ACC112 (cell line): ENCODE results near the gene B3GALT6.

Experiments used
- H2AFZ ChIP-seq: fragments of 200-600 bp; sonication (generic); one replicate; pipeline ENCODE4 v1.6.0; 2017; ENCODE audit warnings: antibody characterized with exemption, low read length; ENCODE audit not compliant: unreplicated experiment
- H3K27ac ChIP-seq: fragments of 200-600 bp; sonication (generic); 2 replicates; pipeline ENCODE4 v1.5.1; 2014; ENCODE audit warnings: low read depth, mild to moderate bottlenecking, antibody characterized with exemption, low read length, moderate library complexity
- H3K27me3 ChIP-seq: fragments of 200-600 bp; sonication (generic); 2 replicates; pipeline ENCODE4 v1.6.1; 2014; ENCODE audit warnings: mild to moderate bottlenecking, antibody characterized with exemption, low read length, moderate library complexity, mixed read lengths; ENCODE audit not compliant: insufficient read depth
- H3K36me3 ChIP-seq: fragments of 200-600 bp; sonication (generic); 2 replicates; pipeline ENCODE4 v1.6.1; 2016; ENCODE audit warnings: mild to moderate bottlenecking, antibody characterized with exemption, low read length, moderate library complexity, mixed read lengths; ENCODE audit not compliant: insufficient read depth
- H3K4me1 ChIP-seq: fragments of 200-600 bp; sonication (generic); one replicate; pipeline ENCODE4 v1.6.1; 2016; ENCODE audit warnings: low read length, mixed read lengths; ENCODE audit not compliant: insufficient read depth, unreplicated experiment, control insufficient read depth
- H3K4me3 ChIP-seq: fragments of 200-600 bp; sonication (generic); 2 replicates; pipeline ENCODE4 v1.5.1; 2014; ENCODE audit warnings: mild to moderate bottlenecking, low read depth, low read length
- H3K79me2 ChIP-seq: fragments of 200-600 bp; sonication (generic); one replicate; pipeline ENCODE4 v1.6.0; 2016; ENCODE audit warnings: low read length; ENCODE audit not compliant: control insufficient read depth, unreplicated experiment, insufficient read depth

B3GALT6 gene

GRCh38 chr1:1236176-1236763 is 4.2 kb downstream of the B3GALT6 start:
- H3K79me2 ChIP-seq = peaks cover 31% of the 10 kb centered on the region
- H3K27me3 ChIP-seq = no peaks in the 10 kb centered on the region
- H3K4me1 ChIP-seq = peaks cover 13% of the 10 kb centered on the region
- peaks cover 11% of the 10 kb centered on the region; the same call in 1 of the 2 replicates for H3K36me3 ChIP-seq
- H3K27ac ChIP-seq = no peak overlapping the region
- H2AFZ ChIP-seq = no peak overlapping the region
- H3K4me3 ChIP-seq = no peak overlapping the region

- Histone ChIP-seq H3K27ac (no peak overlapping the region), H3K27me3 (no peaks in the 10 kb centered on the region), H3K4me3 (no peak overlapping the region), H3K79me2 (peaks cover 26% of the 10 kb centered on the region), H2AFZ (no peak overlapping the region), H3K36me3 (peaks cover 11% of the 10 kb centered on the region; the same call in 1 of the 2 replicates), H3K4me1 (peaks cover 13% of the 10 kb centered on the region)
Measured at GRCh38 chr1:1236945-1237873, 5.2 kb downstream of the B3GALT6 start.

GRCh38 chr1:1237874-1238701 is 6.1 kb downstream of the B3GALT6 start:
- peaks cover 19% of the 10 kb centered on the region for H3K79me2 ChIP-seq
- H3K27ac ChIP-seq = no peak overlapping the region
- peaks cover 7% of the 10 kb centered on the region; the same call in 1 of the 2 replicates for H3K36me3 ChIP-seq
- no peak overlapping the region for H3K4me3 ChIP-seq
- H3K27me3 ChIP-seq = no peaks in the 10 kb centered on the region
- no peak overlapping the region for H2AFZ ChIP-seq
- peaks cover 13% of the 10 kb centered on the region for H3K4me1 ChIP-seq

- H3K79me2 ChIP-seq = peaks cover 12% of the 10 kb centered on the region
- no peak overlapping the region for H3K27ac ChIP-seq
- peaks cover 13% of the 10 kb centered on the region for H3K4me1 ChIP-seq
- peaks cover under 1% of the 10 kb centered on the region; the same call in 1 of the 2 replicates for H3K36me3 ChIP-seq
- H2AFZ ChIP-seq = no peak overlapping the region
- H3K4me3 ChIP-seq = no peak overlapping the region
- no peaks in the 10 kb centered on the region for H3K27me3 ChIP-seq
Measured at GRCh38 chr1:1238702-1239178, 6.7 kb downstream of the B3GALT6 start.

GRCh38 chr1:1239227-1239613 is 7.2 kb downstream of the B3GALT6 start:
- Histone ChIP-seq H3K4me3 (no peak overlapping the region), H3K27ac (no peak overlapping the region), H3K79me2 (peaks cover 7% of the 10 kb centered on the region), H3K4me1 (peaks cover 13% of the 10 kb centered on the region), H2AFZ (no peak overlapping the region), H3K36me3 (no peaks in the 10 kb centered on the region), H3K27me3 (no peaks in the 10 kb centered on the region)

- Histone ChIP-seq H3K79me2 (peaks cover 2% of the 10 kb centered on the region), H3K36me3 (no peaks in the 10 kb centered on the region), H3K4me1 (peaks cover 13% of the 10 kb centered on the region), H3K27me3 (no peaks in the 10 kb centered on the region), H2AFZ (no peak overlapping the region), H3K4me3 (no peak overlapping the region), H3K27ac (no peak overlapping the region)
Measured at GRCh38 chr1:1239614-1240347, 7.7 kb downstream of the B3GALT6 start.

- no peak overlapping the region for H3K27ac ChIP-seq
- no peaks in the 10 kb centered on the region for H3K79me2 ChIP-seq
- H3K4me3 ChIP-seq = no peak overlapping the region
- H3K36me3 ChIP-seq = no peaks in the 10 kb centered on the region
- no peaks in the 10 kb centered on the region for H3K27me3 ChIP-seq
- no peak overlapping the region for H2AFZ ChIP-seq
- peaks cover 13% of the 10 kb centered on the region for H3K4me1 ChIP-seq
Measured at GRCh38 chr1:1240348-1240732, 8.3 kb downstream of the B3GALT6 start.

- no peaks in the 10 kb centered on the region for H3K27me3 ChIP-seq
- no peaks in the 10 kb centered on the region for H3K79me2 ChIP-seq
- peaks cover 13% of the 10 kb centered on the region for H3K4me1 ChIP-seq
Measured at GRCh38 chr1:1240822-1241587, 9.0 kb downstream of the B3GALT6 start.

GRCh38 chr1:1241588-1242219 is 9.7 kb downstream of the B3GALT6 start:
- Histone ChIP-seq H2AFZ (no peak overlapping the region), H3K27ac (no peak overlapping the region), H3K27me3 (0 out of 2 replicates have a peak, but pooled peaks cover 3% of the 10 kb centered on the region), H3K36me3 (no peaks in the 10 kb centered on the region), H3K4me3 (no peak overlapping the region), H3K79me2 (no peaks in the 10 kb centered on the region), H3K4me1 (peaks cover 13% of the 10 kb centered on the region)

More at GRCh38 chr1:1240822-1241587, 9.0 kb downstream of the B3GALT6 start:
- Histone ChIP-seq H3K36me3 (no peaks in the 10 kb centered on the region), H2AFZ (no peak overlapping the region), H3K4me3 (no peak overlapping the region), H3K27ac (no peak overlapping the region)
